Aorta (tissue), 5 donors: ENCODE measurements around the gene TFCP2L1. TPM values are rescaled to one million over a fixed set of nuclear protein-coding genes. Genes with fewer than 3 reads are reported as not detected.
"Not testable (repeated sequence)": the region's sequence is repeated elsewhere in the genome, so short reads cannot be mapped to it uniquely, and the experiment has no call there.

Experiments used
- ATAC-seq: fragments of 200-7000 bp; cut with Tn5 transposase; one replicate; pipeline ENCODE4 v1.9.1; 2022; ENCODE audit warnings: moderate library complexity; ENCODE audit not compliant: low FRiP score
- DNase-seq, 2 donors: peaks; one replicate each; pipeline ENCODE4 v3.0.0-alpha.2; 2020
- H3K27ac ChIP-seq, 2 donors: one replicate each; pipeline ENCODE4 v1.5.1; 2013; ENCODE audit warnings: low read length in 2 of 2, mild to moderate bottlenecking in 2 of 2, moderate library complexity in 2 of 2, control low read depth in 1 of 2, inconsistent platforms in 1 of 2, low read depth in 1 of 2
- H3K27me3 ChIP-seq, 2 donors: one replicate each; pipeline ENCODE4 v1.6.1; 2013; ENCODE audit warnings: control low read depth in 1 of 2, low read length in 1 of 2, mild to moderate bottlenecking in 1 of 2, moderate library complexity in 1 of 2; ENCODE audit not compliant: insufficient read depth in 2 of 2, control insufficient read depth in 1 of 2
- H3K36me3 ChIP-seq, 2 donors: one replicate each; pipeline ENCODE4 v1.6.1; 2013; ENCODE audit warnings: control low read depth in 1 of 2, low read length in 1 of 2, mild to moderate bottlenecking in 1 of 2; ENCODE audit not compliant: insufficient read depth in 2 of 2, control insufficient read depth in 1 of 2
- H3K4me1 ChIP-seq, 2 donors: one replicate each; pipeline ENCODE4 v1.6.1; 2013; ENCODE audit warnings: low read length in 2 of 2, control low read depth in 1 of 2, mild to moderate bottlenecking in 1 of 2, moderate library complexity in 1 of 2; ENCODE audit not compliant: insufficient read depth in 2 of 2, control insufficient read depth in 1 of 2
- H3K4me3 ChIP-seq, 2 donors: one replicate each; pipeline ENCODE4 v1.5.1; 2013; ENCODE audit warnings: low read length in 2 of 2, control low read depth in 1 of 2, mild to moderate bottlenecking in 1 of 2
- H3K9me3 ChIP-seq: one replicate; pipeline ENCODE4 v1.6.1; 2013; ENCODE audit warnings: mild to moderate bottlenecking, low read length; ENCODE audit not compliant: control insufficient read depth
- WGBS, 2 donors: extraction: QIAGEN DNeasy Blood & Tissue Kit; methylation state at CpG; one replicate each; pipeline ENCODE4 v1.1.7; 2013; 5-methylcytosine and 5-hydroxymethylcytosine counted together
- intact Hi-C, 2 donors: fragments of 100-400 bp; cut with DNase I; formaldehyde crosslinking; loops; one replicate each; pipeline versions ENCODE4 v1.14.2 to v1.15.0; 2022
- polyA plus RNA-seq, 2 donors: library from polyadenylated mRNA; stranded (reverse); fragments of 200-250 nt; gene quantifications; one replicate each; pipeline ENCODE4 v1.2.3, GENCODE V29; 2013
- total RNA-seq, 2 donors: library from RNA; stranded (reverse); fragmentation: NEBNext Ultra II Directional; extraction: Animal tissue kit (Norgen Biotek cat#: 25700); gene quantifications; one replicate each; pipeline ENCODE4 v1.2.1, GENCODE V29; 2021
- donor health status: healthy with polysubstance abuse.
- donor health status: Bipolar disorder and iron deficiency.
- donor health status: DM: no; HTN: no; CAD: no.
- donor health status: DM: no; HTN: no; CAD: no.
- donor health status: DM: yes; HTN: yes; CAD: no.

TFCP2L1 gene
- total and polyA plus RNA-seq, 4 donors, result 0.03 to 1.7 (median 0.91) TPM

DNA sequence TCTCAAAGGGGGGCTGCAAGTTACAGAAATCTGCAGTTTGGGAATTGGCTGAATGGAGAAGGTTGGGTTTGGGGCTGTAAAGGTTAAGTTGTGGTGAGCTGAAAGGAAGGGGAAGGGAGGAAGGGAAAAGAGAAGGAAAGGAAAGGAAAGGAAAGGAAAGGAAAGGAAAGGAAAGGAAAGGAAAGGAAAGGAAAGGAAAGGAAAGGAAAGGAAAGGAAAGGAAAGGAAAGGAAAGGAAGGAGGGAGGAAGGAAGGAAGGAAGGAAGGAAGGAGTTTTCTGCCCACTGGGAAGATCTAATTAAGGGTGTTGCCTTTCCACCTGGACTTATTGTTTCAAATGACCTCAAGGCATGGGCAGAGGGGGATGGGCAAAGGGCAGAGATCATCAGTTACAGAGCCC lies 16.2 kb upstream of the TFCP2L1 start:
- H3K27me3 ChIP-seq, intact Hi-C loops, H3K4me3 ChIP-seq, H3K27ac ChIP-seq, ATAC-seq, H3K36me3 ChIP-seq, DNase-seq, H3K9me3 ChIP-seq, H3K4me1 ChIP-seq: not testable (repeated sequence)

DNA sequence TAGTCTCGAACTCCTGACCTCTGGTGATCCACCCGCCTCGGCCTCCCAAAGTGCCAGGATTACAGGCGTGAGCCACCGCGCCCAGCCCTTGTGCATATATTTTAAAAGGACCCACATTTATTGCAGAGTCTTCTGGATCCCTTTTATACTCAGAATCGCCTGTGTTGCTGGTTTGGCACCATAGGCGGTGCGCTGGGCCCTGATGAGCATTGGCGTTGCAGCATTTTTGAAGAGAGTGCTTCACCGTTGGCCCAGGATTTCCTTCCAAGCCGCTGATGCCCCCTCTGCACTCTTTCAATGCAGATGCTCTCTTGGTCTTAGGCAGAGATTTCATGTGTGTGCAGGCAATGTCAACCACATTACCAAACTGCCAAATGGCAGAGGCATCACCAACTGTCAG lies 13.5 kb upstream of the TFCP2L1 start:
- Histone ChIP-seq H3K27me3 (no peaks in the 10 kb centered on the region), H3K9me3 (no peaks in the 10 kb centered on the region), H3K27ac (no peak overlapping the region), H3K4me1 (no peaks in the 10 kb centered on the region), H3K36me3 (no peaks in the 10 kb centered on the region), H3K4me3 (no peak overlapping the region)
- ATAC-seq (no peak), DNase-seq (no peak)
- 93 to 95% methylated on average over 12 of the region's 12 CpGs for WGBS, 2 donors
- intact Hi-C loops, result no loop called here

- H3K27ac ChIP-seq, H3K4me1 ChIP-seq, H3K9me3 ChIP-seq, H3K4me3 ChIP-seq, DNase-seq, ATAC-seq, H3K27me3 ChIP-seq, intact Hi-C loops, H3K36me3 ChIP-seq: not testable (repeated sequence)
- WGBS, 2 donors, result 85 to 86% methylated on average over 5 of the region's 5 CpGs
These were observed 12.9 kb upstream of the TFCP2L1 start for GRCh38 chr2:121297866-121298265.

DNA sequence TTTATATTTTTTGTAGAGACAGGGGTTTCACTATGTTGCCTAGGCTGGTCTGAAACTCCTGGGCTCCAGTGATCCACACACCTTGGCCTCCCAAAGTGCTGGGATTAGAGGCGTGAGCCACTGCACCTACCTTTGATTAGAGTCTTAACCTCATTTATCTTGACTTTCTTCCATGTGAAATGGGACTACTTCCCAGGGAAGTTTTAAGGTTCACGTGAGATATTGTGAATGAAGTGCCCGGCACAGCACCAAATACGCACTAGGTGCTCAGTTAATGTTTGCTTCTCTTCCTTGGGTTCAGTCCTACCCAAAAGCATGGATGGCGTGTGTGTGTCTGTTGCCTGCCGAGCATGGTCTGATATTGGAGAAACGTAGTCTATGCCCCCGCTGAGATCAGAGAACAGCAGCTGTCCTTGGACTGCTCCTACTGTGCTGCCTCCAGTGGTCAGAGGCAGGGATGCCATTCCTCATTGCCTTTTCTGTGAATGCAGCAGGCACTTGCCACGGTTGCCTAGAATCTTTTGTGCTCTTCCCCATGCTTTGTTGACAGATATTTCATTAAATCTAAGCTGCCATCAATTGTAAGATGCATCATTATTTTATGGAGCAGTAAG lies 12.3 kb upstream of the TFCP2L1 start:
- Histone ChIP-seq H3K9me3 (no peaks in the 10 kb centered on the region), H3K4me3 (no peak overlapping the region), H3K4me1 (no peaks in the 10 kb centered on the region), H3K27me3 (no peaks in the 10 kb centered on the region), H3K36me3 (no peaks in the 10 kb centered on the region), H3K27ac (no peak overlapping the region)
- 43 to 44% methylated on average over 9 of the region's 9 CpGs for WGBS, 2 donors
- ATAC-seq (no peak), DNase-seq (no peak)
- intact Hi-C loops, result no loop called here

DNA sequence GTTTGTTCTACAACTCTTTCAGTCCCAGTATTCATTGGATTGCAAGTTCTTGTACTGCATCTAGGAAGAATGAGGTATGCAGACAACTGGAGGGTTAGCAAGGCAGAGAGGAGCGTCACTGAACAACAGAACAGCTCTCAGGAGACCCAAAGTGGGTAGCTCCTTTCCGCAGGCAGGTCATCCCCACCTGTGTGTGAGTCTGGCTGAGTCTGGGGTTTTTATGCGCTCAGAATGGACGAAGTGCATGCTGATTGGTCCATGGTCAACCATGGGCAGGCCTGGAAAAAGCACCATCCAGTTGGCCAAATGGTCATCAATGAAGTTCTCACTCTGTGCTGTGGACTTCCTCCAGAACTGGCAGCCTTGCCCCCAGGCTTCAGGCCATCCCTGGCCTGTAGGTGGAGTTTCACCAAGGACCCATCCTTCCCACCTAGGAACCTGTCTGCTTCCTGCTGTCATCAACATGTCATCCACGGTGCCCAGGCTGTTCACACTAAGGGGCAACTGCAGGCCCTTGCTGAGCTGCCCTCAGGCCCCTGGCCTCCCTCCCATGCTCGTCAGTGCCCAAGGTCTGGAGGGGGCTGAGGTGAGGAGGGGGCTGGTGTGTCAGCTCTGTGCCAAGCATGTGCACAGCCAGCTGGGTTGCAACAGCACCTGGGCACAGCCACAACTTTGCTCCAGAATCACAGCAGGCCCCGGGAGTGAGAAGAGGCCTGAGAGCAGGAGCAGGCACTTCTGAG lies 11.1 kb upstream of the TFCP2L1 start:
- DNase-seq (no peak), ATAC-seq (no peak)
- H3K27me3 ChIP-seq, result no peaks in the 10 kb centered on the region
- no peaks in the 10 kb centered on the region for H3K4me1 ChIP-seq
- 84 to 86% methylated on average over 7 of the region's 7 CpGs for WGBS, 2 donors
- intact Hi-C loops, result no loop called here
- H3K27ac ChIP-seq, result no peak overlapping the region
- H3K36me3 ChIP-seq, result no peaks in the 10 kb centered on the region
- H3K4me3 ChIP-seq, result no peak overlapping the region
- H3K9me3 ChIP-seq, result no peaks in the 10 kb centered on the region

DNA sequence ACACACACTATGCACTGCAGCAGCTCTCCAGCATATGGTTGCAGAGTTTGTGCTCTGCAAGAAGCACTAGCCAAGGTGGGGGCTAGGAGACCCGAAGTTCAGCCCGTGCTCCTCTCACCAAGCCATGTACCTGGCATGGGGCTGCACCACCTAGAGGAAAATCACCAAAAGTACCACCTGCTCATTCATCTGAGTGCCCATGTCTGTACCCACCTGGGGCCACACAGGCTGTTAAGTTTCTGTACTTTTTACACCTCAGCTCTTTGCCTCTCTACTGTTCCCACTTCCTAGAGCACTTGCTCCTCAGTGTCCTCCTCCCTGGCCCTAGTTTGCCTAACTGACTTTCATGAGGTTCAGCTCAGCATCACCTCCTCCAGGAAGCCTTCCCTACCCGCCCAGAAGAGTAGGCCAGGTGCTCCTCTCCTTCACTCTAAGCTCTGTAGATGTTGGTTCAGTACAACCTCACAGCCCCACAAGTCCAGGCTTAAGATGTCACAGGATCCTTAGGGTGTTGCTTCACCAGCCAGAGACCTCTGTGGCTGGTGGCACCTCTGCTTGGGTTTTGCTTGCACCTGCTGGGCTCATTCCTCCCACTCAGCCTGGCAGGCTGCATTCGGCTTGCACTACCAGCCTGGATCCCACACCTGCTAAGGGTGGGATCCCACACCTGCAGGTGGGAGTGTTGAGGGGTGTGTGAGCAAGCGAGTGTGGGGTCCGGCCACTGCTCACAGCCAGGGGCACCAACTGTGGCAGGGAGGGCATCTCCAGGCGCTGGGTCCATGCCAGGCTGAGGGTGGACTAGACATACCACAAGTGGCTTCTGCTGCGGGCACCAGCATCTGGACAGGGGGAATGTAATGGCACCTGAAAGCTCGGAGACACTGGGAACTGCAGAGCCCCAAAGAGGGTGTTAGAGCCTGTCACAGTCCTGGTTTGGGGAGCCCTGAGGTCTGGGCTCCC lies 10.2 kb upstream of the TFCP2L1 start:
- 79 to 86% methylated on average over 9 of the region's 9 CpGs for WGBS, 2 donors
- no peak overlapping the region for H3K4me3 ChIP-seq
- H3K27me3 ChIP-seq, result no peaks in the 10 kb centered on the region
- H3K9me3 ChIP-seq, result no peaks in the 10 kb centered on the region
- no peak overlapping the region for H3K27ac ChIP-seq
- H3K4me1 ChIP-seq, result no peaks in the 10 kb centered on the region
- intact Hi-C loops, result no loop called here
- DNase-seq (no peak), ATAC-seq (no peak)
- no peaks in the 10 kb centered on the region for H3K36me3 ChIP-seq

- intact Hi-C loops, result no loop called here
- H3K36me3 ChIP-seq, result no peaks in the 10 kb centered on the region
- H3K27me3 ChIP-seq, result no peaks in the 10 kb centered on the region
- H3K4me1 ChIP-seq, result no peaks in the 10 kb centered on the region
- DNase-seq, result no peak
- no peaks in the 10 kb centered on the region for H3K9me3 ChIP-seq
- 76% methylated on average over 14 of the region's 14 CpGs for WGBS, 2 donors
- H3K27ac ChIP-seq, result no peak overlapping the region
- no peak for ATAC-seq
- H3K4me3 ChIP-seq, result no peak overlapping the region
These were observed 8.7 kb upstream of the TFCP2L1 start for GRCh38 chr2:121293450-121294325.

DNA sequence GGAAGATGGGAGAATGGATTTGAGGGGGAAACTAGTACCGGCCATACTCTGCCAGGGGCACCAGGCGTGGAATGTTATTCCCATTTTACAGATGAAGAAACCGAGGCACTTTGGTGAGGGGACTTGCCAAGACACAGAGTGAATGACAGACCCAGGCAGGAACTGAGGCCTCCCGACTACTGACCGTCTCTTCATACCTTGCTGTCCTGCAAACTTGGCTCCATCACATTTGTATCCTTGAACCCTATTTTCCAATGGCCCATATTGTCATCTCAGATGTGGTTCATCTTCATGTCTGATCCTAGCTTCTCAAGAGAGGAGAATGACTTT lies 6.2 kb upstream of the TFCP2L1 start:
- intact Hi-C loops, result no loop called here
- no peaks in the 10 kb centered on the region for H3K9me3 ChIP-seq
- H3K4me1 ChIP-seq, result no peaks in the 10 kb centered on the region
- no peak overlapping the region for H3K4me3 ChIP-seq
- H3K27ac ChIP-seq, result no peak overlapping the region
- no peaks in the 10 kb centered on the region for H3K27me3 ChIP-seq
- ATAC-seq, result no peak
- WGBS, 2 donors, result 96% methylated on average over 5 of the region's 5 CpGs
- no peaks in the 10 kb centered on the region for H3K36me3 ChIP-seq
- DNase-seq, result no peak
